ENCODE results near the gene P3H3.
"Not testable (repeated sequence)": the region's sequence is repeated elsewhere in the genome, so short reads cannot be mapped to it uniquely, and the experiment has no call there.

Gene P3H3

GRCh38 chr12:6879824-6880223 lies 51.6 kb downstream of the P3H3 start:
- not testable (repeated sequence) for DNase-seq (ENCODE audit: low read depth); H3K4me3 ChIP-seq (ENCODE audit: low read depth, low read length)

GRCh38 chr12:6883252-6883651 lies 55.0 kb downstream of the P3H3 start:
- no peak overlapping the region for H3K4me3 ChIP-seq (ENCODE audit: low read depth, low read length)
- no peak for DNase-seq (ENCODE audit: low read depth)

GRCh38 chr12:6883683-6884082 lies 55.5 kb downstream of the P3H3 start:
- H3K4me3 ChIP-seq (ENCODE audit: low read depth, low read length) = no peak overlapping the region
- DNase-seq (ENCODE audit: low read depth) = no peak

GRCh38 chr12:6884539-6884938 lies 56.3 kb downstream of the P3H3 start:
- no peak overlapping the region for H3K4me3 ChIP-seq (ENCODE audit: low read depth, low read length)
- DNase-seq (ENCODE audit: low read depth) = no peak

- not testable (repeated sequence) for DNase-seq (ENCODE audit: low read depth); H3K4me3 ChIP-seq (ENCODE audit: low read depth, low read length)
Measured at GRCh38 chr12:6886206-6886999, 58.2 kb downstream of the P3H3 start.

GRCh38 chr12:6887460-6887859 lies 59.3 kb downstream of the P3H3 start:
- DNase-seq (ENCODE audit: low read depth) = no peak
- no peak overlapping the region for H3K4me3 ChIP-seq (ENCODE audit: low read depth, low read length)

- no peak overlapping the region for H3K4me3 ChIP-seq (ENCODE audit: low read depth, low read length)
- no peak for DNase-seq (ENCODE audit: low read depth)
Measured at GRCh38 chr12:6888360-6888759, 60.2 kb downstream of the P3H3 start.

GRCh38 chr12:6888794-6889193 lies 60.6 kb downstream of the P3H3 start:
- H3K4me3 ChIP-seq (ENCODE audit: low read depth, low read length); DNase-seq (ENCODE audit: low read depth): not testable (repeated sequence)
